ENCODE measurements around the gene UAP1L1. TPM values are rescaled to one million over a fixed set of nuclear protein-coding genes. Genes with fewer than 3 reads are reported as not detected.

Gene UAP1L1
- total and polyA plus RNA-seq, 2 of the 8 experiments (the other 6 are each of a cell fraction or from before 2014, with no cell fraction given) = 2.0 to 5.4 TPM

DNA sequence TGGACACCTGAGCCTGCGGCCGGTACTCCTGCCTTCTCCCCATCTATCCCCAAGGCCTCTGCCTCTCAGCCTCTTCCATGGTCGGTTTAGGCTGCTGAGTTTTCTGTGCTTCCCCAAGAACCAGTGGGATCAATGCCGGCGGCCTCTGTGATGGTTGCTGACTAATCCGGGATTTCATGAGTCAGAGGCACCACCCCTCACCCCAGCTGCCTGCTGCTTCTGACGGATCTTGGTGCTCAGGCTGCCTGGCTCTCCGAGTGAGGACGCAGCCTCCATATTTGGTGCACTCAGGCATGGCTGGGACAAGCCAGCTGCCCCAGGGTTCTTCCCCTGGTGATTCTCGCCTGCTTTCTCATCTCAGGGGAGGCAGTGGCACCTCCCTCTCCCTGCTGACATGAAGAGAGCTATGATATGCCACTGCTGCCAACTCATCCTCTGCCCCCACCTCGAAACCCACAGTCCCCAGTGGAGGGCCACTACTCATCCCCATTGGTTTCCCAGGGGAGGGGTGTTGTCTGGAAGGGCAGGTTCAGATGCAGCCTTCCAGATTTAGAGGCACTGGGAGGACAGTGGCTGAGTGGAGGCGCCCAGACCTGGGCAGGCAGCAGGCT lies 6.2 kb downstream of the UAP1L1 start:
- FAIRE-seq (no peak), DNase-seq (ENCODE audit: low read depth in 1 of 2, low spot score in 2 of 2) (no peak)
- Histone ChIP-seq H4K91ac (replicated peaks; ENCODE audit: insufficient read length, low read length) (no peak overlapping the region), H4K20me1 (replicated peaks in 1 of 2; ENCODE audit: control insufficient read depth in 1 of 2, insufficient read depth in 2 of 2, low read length in 2 of 2) (peaks cover 0 to 7% of the 10 kb centered on the region in 2 experiments), H3K79me2 (ENCODE audit: control insufficient read depth in 1 of 2, insufficient read depth in 2 of 2, low read length in 2 of 2) (no peaks in the 10 kb centered on the region), H3K56ac (replicated peaks; ENCODE audit: insufficient read length, low read depth, low read length) (no peak overlapping the region), H3K27me3 (replicated peaks in 1 of 4; ENCODE audit: control insufficient read depth in 3 of 4, extremely low read depth in 1 of 4, insufficient read depth in 3 of 4, low read length in 3 of 4) (peaks cover 8 to 33% (median 19%) of the 10 kb centered on the region in 4 experiments), H3K4me1 (replicated peaks in 1 of 4; ENCODE audit: control insufficient read depth in 3 of 4, insufficient read depth in 4 of 4, low read length in 3 of 4) (peaks cover 0 to 18% (median 8%) of the 10 kb centered on the region in 4 experiments; a peak in 6 of 7 replicates), H2BK20ac (ENCODE audit: low read length) (no peak overlapping the region), H3K4ac (replicated peaks; ENCODE audit: insufficient read length, low read depth, low read length) (no peak overlapping the region), H4K8ac (ENCODE audit: extremely low read depth, insufficient read depth, low read length) (no peak overlapping the region), H3K27ac (ENCODE audit: low read depth, low read length) (no peak overlapping the region), H2BK5ac (ENCODE audit: low read depth, low read length) (no peak overlapping the region), H2BK12ac (ENCODE audit: low read depth, low read length) (no peak overlapping the region), H3K23me2 (ENCODE audit: low read depth, low read length) (peaks cover 17% of the 10 kb centered on the region; the same call in 1 of the 2 replicates), H3K4me3 (ENCODE audit: extremely low read depth in 1 of 4, insufficient read depth in 2 of 4, low read depth in 3 of 4, low read length in 4 of 4) (no peak overlapping the region), H2BK120ac (replicated peaks; ENCODE audit: low read depth, low read length) (no peak overlapping the region), H3K18ac (ENCODE audit: extremely low read depth, low read length) (no peak overlapping the region), H2AK5ac (ENCODE audit: low read depth, low read length) (no peak overlapping the region), H3K23ac (ENCODE audit: insufficient read length) (no peak overlapping the region), H3K36me3 (ENCODE audit: control insufficient read depth in 2 of 4, insufficient read depth in 4 of 4, low read length in 3 of 4) (no peaks in the 10 kb centered on the region), H3K4me2 (ENCODE audit: insufficient read depth in 1 of 2, low read depth in 2 of 2, low read length in 2 of 2) (no peak overlapping the region), H4K5ac (ENCODE audit: insufficient read length, low read depth, low read length) (no peak overlapping the region), H3K9ac (replicated peaks in 1 of 4; ENCODE audit: extremely low read depth in 1 of 4, low read depth in 3 of 4, low read length in 3 of 4) (no peak overlapping the region), H3K14ac (ENCODE audit: insufficient read length) (no peak overlapping the region), H3K79me1 (ENCODE audit: low read depth, low read length) (no peaks in the 10 kb centered on the region), H2AFZ (ENCODE audit: low read length) (no peak overlapping the region), H3K9me3 (ENCODE audit: insufficient read depth in 2 of 2, low read depth in 1 of 2, low read length in 1 of 2) (no peaks in the 10 kb centered on the region), H2BK15ac (ENCODE audit: low read length) (no peak overlapping the region)
- ChIA-PET CTCF (ENCODE audit: partially characterized antibody) (interaction anchor here (0.8 to 2.2 kb wide), 11 partner anchors 9 to 153 kb away, joined by 3 to 13 read pairs (median 4); partner anchors contain the start of gene TMEM210), POLR2A (ENCODE audit: partially characterized antibody) (interaction anchor here (0.7 to 1.2 kb wide), 2 partner anchors 13 to 65 kb away, joined by 3 read pairs; partner anchors contain the start of gene SAPCD2)
- 77% methylated on average over 11 of the region's 12 CpGs; no CpG with 5 or more reads in 1 of the 2 experiments for WGBS, 2 experiments (ENCODE audit: extremely low coverage in 1 of 2, insufficient coverage in 1 of 2, insufficient read length in 1 of 2, insufficient replicate concordance in 2 of 2, low coverage in 1 of 2, low lambda C conversion rate in 2 of 2, missing lambda C conversion rate in 1 of 2)
- TF ChIP-seq ASH2L (IDR thresholded peaks at IDR 0.05; ENCODE audit: low read length) = no peak
- no peak for TF ChIP-seq YY1 (IDR thresholded peaks at IDR 0.05; ENCODE audit: low read depth, low read length)
